HUES6 (cell line): ENCODE measurements around the gene LANCL1.
"Not testable (repeated sequence)": the region's sequence is repeated elsewhere in the genome, so short reads cannot be mapped to it uniquely, and the experiment has no call there.

Experiments
- H3K27ac ChIP-seq: 2 replicates; pipeline ENCODE4 v1.7.0; 2013; ENCODE audit warnings: low read depth, mild to moderate bottlenecking, low read length, inconsistent platforms
- H3K27me3 ChIP-seq: 2 replicates; pipeline ENCODE4 v1.6.1; 2013; ENCODE audit warnings: low read length; ENCODE audit not compliant: control insufficient read depth, insufficient read depth
- H3K36me3 ChIP-seq: 2 replicates; pipeline ENCODE4 v1.6.1; 2013; ENCODE audit warnings: low read length; ENCODE audit not compliant: control insufficient read depth, insufficient read depth
- H3K4me1 ChIP-seq: 2 replicates; pipeline ENCODE4 v1.6.1; 2013; ENCODE audit warnings: low read length; ENCODE audit not compliant: control insufficient read depth, insufficient read depth
- H3K4me3 ChIP-seq: 2 replicates; pipeline ENCODE4 v1.5.1; 2013; ENCODE audit warnings: low read depth, low read length
- H3K9ac ChIP-seq: one replicate; pipeline ENCODE4 v1.6.1; 2013; ENCODE audit warnings: mild to moderate bottlenecking, low read length
- H3K9me3 ChIP-seq: 2 replicates; pipeline ENCODE4 v1.6.1; 2013; ENCODE audit warnings: low read depth, low read length; ENCODE audit not compliant: control insufficient read depth, insufficient read depth

LANCL1 gene

DNA sequence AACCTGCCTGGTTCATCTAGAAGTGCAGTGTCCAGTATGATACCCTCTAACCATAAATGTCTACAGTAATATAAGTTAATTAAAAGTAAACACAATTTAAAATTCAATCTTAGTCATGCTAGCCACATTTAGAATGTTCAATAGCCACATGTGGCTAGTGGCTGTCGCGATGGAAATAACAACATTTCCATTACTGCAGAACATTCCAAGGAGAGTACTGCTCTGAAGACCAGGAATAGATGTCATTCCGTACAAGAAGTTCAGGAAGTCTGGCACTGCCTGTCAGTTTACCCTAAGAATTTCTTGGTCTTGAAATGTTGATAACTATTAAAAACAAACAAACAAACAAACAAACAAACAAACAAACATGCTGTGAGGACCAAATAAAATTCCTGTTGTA, 17.2 kb downstream of the LANCL1 start:
- peaks cover 32% of the 10 kb centered on the region for H3K36me3 ChIP-seq
- H3K9ac ChIP-seq: no peak overlapping the region
- H3K27me3 ChIP-seq: no peaks in the 10 kb centered on the region
- no peaks in the 10 kb centered on the region for H3K9me3 ChIP-seq
- H3K27ac ChIP-seq: no peak overlapping the region
- no peaks in the 10 kb centered on the region for H3K4me1 ChIP-seq
- no peak overlapping the region for H3K4me3 ChIP-seq

- H3K27ac ChIP-seq: no peak overlapping the region
- H3K4me3 ChIP-seq: no peak overlapping the region
- no peaks in the 10 kb centered on the region for H3K4me1 ChIP-seq
- H3K9me3 ChIP-seq: no peaks in the 10 kb centered on the region
- no peak overlapping the region for H3K9ac ChIP-seq
- peaks cover 36% of the 10 kb centered on the region for H3K36me3 ChIP-seq
- H3K27me3 ChIP-seq: no peaks in the 10 kb centered on the region
Measured at GRCh38 chr2:210458395-210458794, 18.2 kb downstream of the LANCL1 start.

- no peaks in the 10 kb centered on the region for H3K9me3 ChIP-seq
- no peak overlapping the region for H3K9ac ChIP-seq
- H3K27ac ChIP-seq: no peak overlapping the region
- peaks cover 40% of the 10 kb centered on the region for H3K36me3 ChIP-seq
- H3K27me3 ChIP-seq: no peaks in the 10 kb centered on the region
- H3K4me3 ChIP-seq: no peak overlapping the region
- no peaks in the 10 kb centered on the region for H3K4me1 ChIP-seq
Measured at GRCh38 chr2:210456571-210456970, 20.0 kb downstream of the LANCL1 start.

GRCh38 chr2:210454336-210454735, 22.2 kb downstream of the LANCL1 start:
- H3K4me3 ChIP-seq: no peak overlapping the region
- H3K27me3 ChIP-seq: no peaks in the 10 kb centered on the region
- H3K36me3 ChIP-seq: peaks cover 44% of the 10 kb centered on the region
- no peak overlapping the region for H3K27ac ChIP-seq
- H3K9ac ChIP-seq: no peak overlapping the region
- H3K9me3 ChIP-seq: no peaks in the 10 kb centered on the region
- H3K4me1 ChIP-seq: no peaks in the 10 kb centered on the region

DNA sequence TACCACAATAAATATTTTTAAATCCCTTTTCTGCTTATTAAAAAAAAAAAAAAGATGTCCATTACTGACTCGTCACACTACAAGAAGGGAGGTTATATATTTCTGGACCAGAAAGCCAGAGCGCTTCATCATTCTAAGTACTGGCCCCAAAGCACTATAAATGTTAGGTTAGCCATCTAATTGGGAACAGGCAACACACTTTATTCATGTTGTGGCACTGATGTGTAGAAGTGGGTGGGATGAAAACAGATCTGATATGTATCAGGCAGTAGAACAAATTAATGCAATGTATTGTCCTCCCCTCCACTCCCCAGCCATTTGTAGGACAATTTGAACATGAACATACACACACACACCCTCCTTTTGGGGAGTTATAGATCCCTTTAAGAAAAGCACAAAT, 24.4 kb downstream of the LANCL1 start:
- Histone ChIP-seq H3K4me3 (no peak overlapping the region), H3K4me1 (no peaks in the 10 kb centered on the region), H3K36me3 (peaks cover 31% of the 10 kb centered on the region), H3K9ac (no peak overlapping the region), H3K27me3 (no peaks in the 10 kb centered on the region), H3K9me3 (no peaks in the 10 kb centered on the region), H3K27ac (no peak overlapping the region)

DNA sequence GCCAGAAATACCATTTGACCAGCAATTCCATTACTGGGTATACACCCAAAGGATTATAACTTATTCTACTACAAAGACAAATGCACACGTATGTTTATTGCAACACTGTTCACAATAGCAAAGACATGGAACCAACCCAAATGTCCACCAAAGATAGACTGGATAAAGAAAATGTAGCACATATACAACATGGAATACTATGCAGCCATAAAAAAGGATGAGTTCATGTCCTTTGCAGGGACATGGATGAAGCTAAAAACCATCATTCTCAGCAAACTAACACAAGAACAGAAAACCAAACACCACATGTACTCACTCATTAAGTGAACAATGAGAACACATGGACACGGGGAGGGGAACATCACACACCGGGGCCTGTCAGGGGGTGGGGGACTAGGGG, 25.6 kb downstream of the LANCL1 start:
- H3K9me3 ChIP-seq, H3K4me1 ChIP-seq, H3K4me3 ChIP-seq, H3K9ac ChIP-seq, H3K27ac ChIP-seq, H3K27me3 ChIP-seq: not testable (repeated sequence)
- H3K36me3 ChIP-seq: peaks cover 26% of the 10 kb centered on the region

DNA sequence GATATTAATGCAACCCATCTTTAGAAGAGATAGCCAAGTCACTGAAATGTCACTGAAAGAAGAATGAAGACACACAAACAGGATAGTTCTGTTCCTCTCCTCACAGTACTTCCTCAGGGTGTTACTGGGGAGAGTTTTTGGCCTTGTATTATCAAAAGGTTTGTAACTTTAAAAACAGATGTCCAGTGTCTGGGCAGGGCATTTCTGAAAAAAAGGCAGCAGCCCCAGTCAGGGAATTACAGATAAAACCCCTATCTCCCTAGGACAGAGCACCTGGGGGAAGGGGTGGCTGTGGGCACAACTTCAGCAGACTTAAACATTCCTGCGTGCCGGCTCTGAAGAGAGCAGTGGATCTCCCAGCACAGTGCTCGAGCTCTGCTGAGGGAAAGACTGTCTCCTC, 30.8 kb downstream of the LANCL1 start:
- Histone ChIP-seq H3K27me3 (no peaks in the 10 kb centered on the region), H3K36me3 (no peaks in the 10 kb centered on the region; the same call in 1 of the 2 replicates), H3K4me1 (peaks cover 14% of the 10 kb centered on the region), H3K9me3 (no peaks in the 10 kb centered on the region), H3K27ac (no peak overlapping the region), H3K4me3 (no peak overlapping the region), H3K9ac (no peak overlapping the region)

- no peak overlapping the region for H3K4me3 ChIP-seq
- no peaks in the 10 kb centered on the region; the same call in 1 of the 2 replicates for H3K36me3 ChIP-seq
- no peak overlapping the region for H3K9ac ChIP-seq
- no peaks in the 10 kb centered on the region for H3K27me3 ChIP-seq
- H3K9me3 ChIP-seq: no peaks in the 10 kb centered on the region
- peaks cover 14% of the 10 kb centered on the region for H3K4me1 ChIP-seq
- no peak overlapping the region for H3K27ac ChIP-seq
Measured at GRCh38 chr2:210445116-210445707, 31.3 kb downstream of the LANCL1 start.

DNA sequence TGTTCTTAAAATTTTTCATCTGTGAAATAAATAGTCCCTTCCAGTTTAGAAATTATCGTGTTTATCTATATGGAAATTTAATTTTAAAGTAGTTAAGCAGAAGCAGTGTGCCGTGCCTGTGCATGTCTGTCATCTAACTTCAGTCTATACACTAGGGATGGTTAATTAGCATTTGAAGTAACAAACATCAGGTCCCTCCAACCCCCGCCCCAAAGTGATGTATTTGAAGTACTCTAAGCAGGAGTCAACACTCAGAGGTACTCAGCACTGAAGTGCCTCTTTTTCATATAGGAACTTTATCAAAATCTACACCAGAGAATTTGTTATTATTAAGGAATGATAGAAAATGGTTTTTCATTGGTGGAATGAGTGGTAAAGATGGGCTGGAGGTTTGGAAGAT, 33.0 kb downstream of the LANCL1 start:
- Histone ChIP-seq H3K9ac (no peak overlapping the region), H3K4me1 (peaks cover 14% of the 10 kb centered on the region), H3K27ac (no peak overlapping the region), H3K4me3 (no peak overlapping the region), H3K36me3 (peaks cover 10% of the 10 kb centered on the region; the same call in 1 of the 2 replicates), H3K27me3 (no peaks in the 10 kb centered on the region), H3K9me3 (no peaks in the 10 kb centered on the region)

DNA sequence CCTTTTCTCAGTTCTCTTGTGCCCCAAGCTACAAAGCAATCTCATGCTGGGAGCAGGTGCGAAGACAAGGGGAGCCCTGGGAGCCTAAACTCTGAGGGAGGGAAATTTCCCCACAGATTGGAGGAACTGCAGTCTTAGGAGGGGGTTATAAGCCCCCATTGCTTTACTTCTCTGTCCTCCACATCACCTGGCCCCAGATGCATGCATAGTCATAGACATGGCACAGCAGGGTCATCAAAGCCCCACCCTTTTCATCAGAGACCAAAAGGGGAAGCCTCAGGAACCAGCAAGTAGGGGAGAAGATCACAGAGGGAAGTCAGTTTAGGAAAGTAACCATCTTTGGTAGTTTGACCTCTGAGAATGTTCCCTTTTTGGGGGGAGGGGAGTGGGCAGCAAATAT, 33.7 kb downstream of the LANCL1 start:
- no peaks in the 10 kb centered on the region for H3K9me3 ChIP-seq
- no peaks in the 10 kb centered on the region for H3K27me3 ChIP-seq
- H3K27ac ChIP-seq: no peak overlapping the region
- no peak overlapping the region for H3K4me3 ChIP-seq
- H3K9ac ChIP-seq: no peak overlapping the region
- H3K36me3 ChIP-seq: peaks cover 11% of the 10 kb centered on the region; the same call in 1 of the 2 replicates
- peaks cover 14% of the 10 kb centered on the region for H3K4me1 ChIP-seq

GRCh38 chr2:210442457-210442856, 34.1 kb downstream of the LANCL1 start:
- Histone ChIP-seq H3K9ac (no peak overlapping the region), H3K27ac (no peak overlapping the region), H3K27me3 (no peaks in the 10 kb centered on the region), H3K4me3 (no peak overlapping the region), H3K9me3 (no peaks in the 10 kb centered on the region), H3K4me1 (peaks cover 14% of the 10 kb centered on the region), H3K36me3 (peaks cover 11% of the 10 kb centered on the region; the same call in 1 of the 2 replicates)

DNA sequence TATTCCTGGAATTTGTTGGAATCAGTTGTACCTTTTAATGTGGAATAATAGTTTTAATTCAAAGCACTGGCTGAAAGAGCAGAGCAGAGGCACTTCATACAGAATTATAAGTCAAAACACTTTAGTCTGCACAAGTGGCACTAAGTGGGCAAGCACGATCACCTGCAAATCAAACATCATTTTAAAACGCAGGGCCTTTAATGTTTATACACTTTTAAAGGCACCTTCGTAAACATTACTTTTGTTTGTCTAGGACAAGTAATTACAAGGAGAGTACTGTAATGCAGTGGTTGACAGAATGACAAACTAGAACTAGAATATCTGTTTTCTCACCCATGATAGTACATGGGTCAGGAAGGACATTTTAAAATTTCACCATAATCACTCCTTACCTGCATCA, 36.4 kb downstream of the LANCL1 start:
- peaks cover 28% of the 10 kb centered on the region for H3K36me3 ChIP-seq
- peaks cover 14% of the 10 kb centered on the region for H3K4me1 ChIP-seq
- H3K27me3 ChIP-seq: no peaks in the 10 kb centered on the region
- H3K27ac ChIP-seq: no peak overlapping the region
- H3K4me3 ChIP-seq: no peak overlapping the region
- no peaks in the 10 kb centered on the region for H3K9me3 ChIP-seq
- H3K9ac ChIP-seq: no peak overlapping the region
